GM12892 (cell line): ENCODE results near the gene ZNF446.
A peak's percentile ranks its signal among the peaks of the same experiment; 100 is the strongest.
"Not testable (repeated sequence)": the region's sequence is repeated elsewhere in the genome, so short reads cannot be mapped to it uniquely, and the experiment has no call there.

Experiments used
- DNase-seq: peaks from one replicate; pipeline ENCODE4 v3.0.0; 2011; ENCODE audit not compliant: insufficient read length
- FAIRE-seq: peaks from 2 replicates; lab custom pipeline; 2011; peaks lifted over from hg19 to GRCh38; lab: Jason Lieb, UNC
- POLR2A ChIP-seq: IDR thresholded peaks from 2 replicates; pipeline ENCODE4 v1.6.1; 2011; ENCODE audit warnings: low read depth, low read length, control low read depth
- POLR2AphosphoS5 ChIP-seq: IDR thresholded peaks from 2 replicates; pipeline ENCODE4 v1.6.1; 2011; ENCODE audit warnings: low read depth, low read length, control low read depth
- TAF1 ChIP-seq: IDR thresholded peaks from 2 replicates; pipeline ENCODE4 v1.6.1; 2011; ENCODE audit warnings: low read depth, mild to moderate bottlenecking, control low read depth, low read length, borderline replicate concordance

ZNF446 gene

GRCh38 chr19:58474291-58474996, 1.7 kb upstream of the ZNF446 start:
- FAIRE-seq (no peak), DNase-seq (no peak)
- TF ChIP-seq POLR2A (no peak; the same call in 1 of the 2 replicates), POLR2AphosphoS5 (no peak), TAF1 (no peak)

- FAIRE-seq (peak; percentile 5), DNase-seq (no peak)
- TF ChIP-seq POLR2A = no peak; the same call in 1 of the 2 replicates
- no peak for TF ChIP-seq POLR2AphosphoS5
- TF ChIP-seq TAF1 = no peak
Measured at GRCh38 chr19:58474997-58475713, 997 bp upstream of the ZNF446 start.

- FAIRE-seq = no peak
- TF ChIP-seq POLR2AphosphoS5 (no peak), POLR2A (no peak), TAF1 (no peak)
- DNase-seq = no peak
Measured at GRCh38 chr19:58476498-58477015, 405 bp downstream of the ZNF446 start.

GRCh38 chr19:58477130-58477529, 978 bp downstream of the ZNF446 start:
- DNase-seq = no peak
- FAIRE-seq = no peak
- no peak for TF ChIP-seq POLR2A
- TF ChIP-seq POLR2AphosphoS5 = no peak

- FAIRE-seq (no peak), DNase-seq (no peak)
- no peak for TF ChIP-seq POLR2AphosphoS5
- TF ChIP-seq TAF1 = no peak
- TF ChIP-seq POLR2A = no peak
Measured at GRCh38 chr19:58477871-58478270, 1.7 kb downstream of the ZNF446 start.

GRCh38 chr19:58479303-58479702, 3.2 kb downstream of the ZNF446 start:
- no peak for FAIRE-seq
- no peak for DNase-seq
- TF ChIP-seq POLR2AphosphoS5 (no peak), POLR2A (no peak), TAF1 (no peak)

GRCh38 chr19:58479736-58480480, 3.8 kb downstream of the ZNF446 start:
- no peak for DNase-seq
- TF ChIP-seq TAF1 (no peak), POLR2A (no peak), POLR2AphosphoS5 (no peak)
- no peak for FAIRE-seq

- DNase-seq (no peak), FAIRE-seq (no peak)
- no peak for TF ChIP-seq POLR2AphosphoS5
- no peak for TF ChIP-seq POLR2A
- TF ChIP-seq TAF1 = no peak
Measured at GRCh38 chr19:58480481-58480830, 4.3 kb downstream of the ZNF446 start.

GRCh38 chr19:58480831-58481230, 4.7 kb downstream of the ZNF446 start:
- FAIRE-seq (no peak), DNase-seq (no peak)
- TF ChIP-seq POLR2A (no peak), POLR2AphosphoS5 (no peak), TAF1 (no peak)

- DNase-seq = no peak
- FAIRE-seq = no peak
- TF ChIP-seq POLR2A = no peak
- no peak for TF ChIP-seq POLR2AphosphoS5
- TF ChIP-seq TAF1 = no peak
Measured at GRCh38 chr19:58482372-58482771, 6.2 kb downstream of the ZNF446 start.

GRCh38 chr19:58483776-58484175, 7.6 kb downstream of the ZNF446 start:
- no peak for FAIRE-seq
- DNase-seq = no peak
- no peak for TF ChIP-seq POLR2AphosphoS5
- no peak for TF ChIP-seq POLR2A
- no peak for TF ChIP-seq TAF1

GRCh38 chr19:58484349-58484748, 8.2 kb downstream of the ZNF446 start:
- DNase-seq, FAIRE-seq: not testable (repeated sequence)

GRCh38 chr19:58491393-58491792, 15.2 kb downstream of the ZNF446 start:
- TF ChIP-seq TAF1 = no peak
- TF ChIP-seq POLR2A = no peak
- no peak for TF ChIP-seq POLR2AphosphoS5
- DNase-seq = no peak
- no peak for FAIRE-seq
